Right lobe of liver (tissue), 6 donors: Measurements from ENCODE around the gene TLR9. TPM values are rescaled to one million over a fixed set of nuclear protein-coding genes. Genes with fewer than 3 reads are reported as not detected.
A peak's percentile ranks its signal among the peaks of the same experiment; 100 is the strongest.

ENCODE experiments used
- ATAC-seq, 4 donors: fragments of 200-7000 bp; cut with Tn5 transposase; one replicate each; pipeline ENCODE4 v1.9.1; 2020; ENCODE audit warnings: mild to moderate bottlenecking in 4 of 4, moderate library complexity in 4 of 4
- DNase-seq, 3 donors: peaks; one replicate each; pipeline ENCODE4 v3.0.0-alpha.2; 2020
- H3K27ac ChIP-seq, 3 donors: fragments of 200-600 bp; one replicate each; pipeline ENCODE4 v1.8.0; 2022
- H3K27me3 ChIP-seq, 2 donors: fragments of 200-600 bp; one replicate each; pipeline ENCODE4 v1.8.0; 2022
- H3K36me3 ChIP-seq, 4 donors: fragments of 200-600 bp; sonication (generic) in 1 of 4; one replicate each; pipeline versions ENCODE4 v1.5.1 to v1.8.0; 2017 to 2022; ENCODE audit warnings: control low read depth in 1 of 4
- H3K4me1 ChIP-seq, 4 donors: fragments of 200-600 bp; sonication (generic) in 1 of 4; one replicate each; pipeline versions ENCODE4 v1.5.1 to v1.8.0; 2017 to 2022; ENCODE audit warnings: control low read depth in 1 of 4
- H3K4me3 ChIP-seq, 3 donors: fragments of 200-600 bp; one replicate each; pipeline ENCODE4 v1.8.0; 2022
- H3K9me3 ChIP-seq, 4 donors: fragments of 200-600 bp; sonication (generic) in 1 of 4; one replicate each; pipeline versions ENCODE4 v1.5.1 to v1.8.0; 2017 to 2022; ENCODE audit warnings: control low read depth in 1 of 4
- POLR2A ChIP-seq: fragments of 450-650 bp; IDR thresholded peaks from one replicate; pipeline ENCODE4 v1.6.1; 2017; ENCODE audit warnings: antibody characterized with exemption, mild to moderate bottlenecking
- WGBS: methylation state at CpG from one replicate; pipeline ENCODE4 v1.1.6; 2018; ENCODE audit warnings: low coverage, low lambda C conversion rate; ENCODE audit not compliant: insufficient coverage; ENCODE audit errors: missing lambda C conversion rate; 5-methylcytosine and 5-hydroxymethylcytosine counted together
- intact Hi-C, 2 donors: fragments of 100-400 bp; cut with DNase I; formaldehyde crosslinking; loops; one replicate each; pipeline versions ENCODE4 v1.11.2 to v1.14.1; 2022
- total RNA-seq, 6 experiments: library from RNA; depleted of rRNA in 2 of 6; stranded (reverse); fragments of >200 nt in 2 of 6; fragmentation: NEBNext Ultra II Directional in 3 of 6; extraction: Animal tissue kit (Norgen Biotek cat#: 25700) in 3 of 6; gene quantifications; one replicate each; pipeline versions ENCODE4 v1.1.0 to v1.2.4, GENCODE V29; 2016 to 2023
- TF ChIP-seq, protein P1 (sequence below), 4 donors: fragments of 200-600 bp in 3 of 4; fragments of 450-650 bp in 1 of 4; IDR thresholded peaks; one replicate each; pipeline versions ENCODE4 v1.5.1 to v1.8.0; 2016 to 2022; ENCODE audit warnings: antibody characterized with exemption in 4 of 4, mild to moderate bottlenecking in 2 of 4
- donor health status: DM: no; HTN: yes; CAD: no.
- donor health status: DM: no; HTN: no; CAD: no.
- donor health status: DM: no; HTN: no; CAD: no.
- donor health status: DM: no; HTN: yes; CAD: no.
- donor health status: DM: no; HTN: yes; CAD: no.

TLR9 gene
- total RNA-seq, 6 experiments from 2014 or later, result 0.12 to 0.59 (median 0.24) TPM; not detected in 2

DNA sequence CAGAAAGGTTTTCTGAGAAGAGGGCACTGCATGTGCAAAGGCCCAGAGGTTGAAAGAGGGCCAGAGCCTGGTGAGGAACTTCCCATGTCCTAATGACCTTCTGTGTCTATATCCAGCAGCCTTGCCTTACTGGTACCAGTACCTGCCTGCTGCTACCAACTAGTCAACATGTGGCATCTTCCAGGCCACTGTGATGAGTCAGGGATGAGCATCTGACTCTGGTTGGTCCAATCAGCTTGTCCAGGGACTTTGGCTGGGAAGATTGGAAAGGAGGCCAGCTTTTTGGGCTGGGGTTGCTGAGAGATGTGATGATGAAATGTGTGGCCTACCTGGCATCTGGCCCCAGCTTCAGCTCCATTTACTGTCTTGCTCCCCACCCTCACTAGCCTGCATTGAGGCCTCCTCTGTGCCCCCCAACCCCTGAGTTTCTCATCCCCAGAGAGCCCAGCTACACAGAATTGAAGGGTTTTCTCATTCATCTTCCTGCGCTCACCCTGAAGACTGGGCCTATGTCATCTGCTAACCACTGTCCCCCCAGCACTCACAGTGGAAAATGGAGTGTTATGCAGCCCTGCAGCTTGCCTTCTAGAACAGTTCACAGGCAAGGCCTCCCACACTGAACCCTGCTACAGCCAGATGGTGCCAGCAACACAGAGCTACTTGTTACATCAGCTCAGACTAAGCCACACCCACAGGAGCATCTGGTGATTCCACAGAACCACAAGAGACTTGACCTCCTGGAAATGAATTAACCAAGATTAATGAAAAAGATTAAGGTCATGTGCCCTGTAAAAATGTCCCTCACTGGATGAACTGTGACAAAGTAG lies 14.8 kb upstream of the TLR9 start:
- peaks cover 0 to 35% (median 16%) of the 10 kb centered on the region in 4 donors for H3K4me1 ChIP-seq
- TF ChIP-seq, protein P1, sequence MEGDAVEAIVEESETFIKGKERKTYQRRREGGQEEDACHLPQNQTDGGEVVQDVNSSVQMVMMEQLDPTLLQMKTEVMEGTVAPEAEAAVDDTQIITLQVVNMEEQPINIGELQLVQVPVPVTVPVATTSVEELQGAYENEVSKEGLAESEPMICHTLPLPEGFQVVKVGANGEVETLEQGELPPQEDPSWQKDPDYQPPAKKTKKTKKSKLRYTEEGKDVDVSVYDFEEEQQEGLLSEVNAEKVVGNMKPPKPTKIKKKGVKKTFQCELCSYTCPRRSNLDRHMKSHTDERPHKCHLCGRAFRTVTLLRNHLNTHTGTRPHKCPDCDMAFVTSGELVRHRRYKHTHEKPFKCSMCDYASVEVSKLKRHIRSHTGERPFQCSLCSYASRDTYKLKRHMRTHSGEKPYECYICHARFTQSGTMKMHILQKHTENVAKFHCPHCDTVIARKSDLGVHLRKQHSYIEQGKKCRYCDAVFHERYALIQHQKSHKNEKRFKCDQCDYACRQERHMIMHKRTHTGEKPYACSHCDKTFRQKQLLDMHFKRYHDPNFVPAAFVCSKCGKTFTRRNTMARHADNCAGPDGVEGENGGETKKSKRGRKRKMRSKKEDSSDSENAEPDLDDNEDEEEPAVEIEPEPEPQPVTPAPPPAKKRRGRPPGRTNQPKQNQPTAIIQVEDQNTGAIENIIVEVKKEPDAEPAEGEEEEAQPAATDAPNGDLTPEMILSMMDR (IDR thresholded peaks at IDR 0.05), result peak in 1 of 4 donors; percentile 14
- no peak for TF ChIP-seq POLR2A
- ATAC-seq (peak; percentile 28 to 42 (median 41)), DNase-seq (peak; percentile 43 to 72 (median 68))
- no peaks in the 10 kb centered on the region for H3K27me3 ChIP-seq
- no peaks in the 10 kb centered on the region for H3K36me3 ChIP-seq
- no peak overlapping the region for H3K4me3 ChIP-seq
- WGBS, result no CpG with 5 or more reads among the region's 1 CpG
- H3K27ac ChIP-seq, result peak overlapping the region in 2 of 3 donors; percentile 83 to 94
- intact Hi-C loops, result no loop called here
- no peaks in the 10 kb centered on the region for H3K9me3 ChIP-seq

DNA sequence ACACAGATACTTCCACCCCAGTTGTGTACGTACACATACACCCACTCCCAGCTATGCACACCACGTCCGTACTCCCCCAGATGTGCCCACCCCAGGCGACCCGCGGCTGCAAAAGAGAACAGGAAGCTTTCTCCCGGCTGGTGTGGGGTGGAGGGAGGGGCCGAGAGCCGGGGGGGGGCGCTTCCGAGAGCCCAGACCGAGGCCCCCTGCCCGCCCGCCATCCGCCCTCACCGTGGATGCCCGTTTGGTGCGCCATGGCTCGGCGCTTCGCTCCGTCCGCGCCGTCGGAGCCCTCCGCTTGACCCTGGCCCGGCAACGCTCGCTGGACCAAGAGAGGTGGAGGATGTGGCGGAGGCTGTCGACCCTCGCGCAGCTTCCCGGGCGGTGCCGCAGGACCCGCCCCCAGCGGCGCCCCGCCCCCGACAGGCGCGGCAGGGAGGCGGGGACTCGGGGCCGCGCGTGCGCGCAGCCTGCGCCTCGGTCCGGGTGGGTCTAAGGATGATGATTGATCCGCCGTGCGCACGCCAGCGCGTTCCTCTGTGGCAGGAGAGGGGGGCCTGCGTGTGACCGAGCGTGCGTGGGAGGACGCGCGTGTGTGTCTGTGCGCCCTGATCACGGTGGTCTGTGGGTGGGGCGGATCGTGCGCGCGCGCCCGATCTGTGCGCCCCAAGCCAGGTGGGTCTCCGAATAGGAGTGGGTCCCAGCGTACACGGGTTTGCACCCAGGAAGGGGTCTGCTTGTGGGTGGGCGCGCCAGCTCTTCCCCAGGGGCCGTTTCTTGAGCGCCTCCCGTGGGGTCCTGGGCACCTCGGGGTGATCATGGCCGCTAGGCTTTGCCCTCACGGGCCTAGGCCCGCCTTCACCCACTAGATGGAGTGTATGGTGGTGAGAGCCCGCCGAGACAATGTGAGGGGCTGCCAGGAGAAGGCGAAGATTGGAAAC lies 13.6 kb upstream of the TLR9 start, which contains the start of gene TWF2:
TSS of gene TWF2 (minus strand) at position 398 of the 941 bp plus-strand sequence. CDS start at position 256, 142 bp downstream.
- WGBS, result 0% methylated on average over 20 of the region's 92 CpGs
- intact Hi-C loops, result loop anchor here in 1 of 2 donors (5.0 kb wide), 1 partner anchor 38 kb away; the partner anchor contains the start of gene WDR82
- no peaks in the 10 kb centered on the region for H3K27me3 ChIP-seq
- no peaks in the 10 kb centered on the region for H3K36me3 ChIP-seq
- H3K4me3 ChIP-seq, result peak within 1 kb of the TSS; percentile 82 to 94 (median 89)
- no peaks in the 10 kb centered on the region for H3K9me3 ChIP-seq
- DNase-seq (peak; percentile 77 to 85 (median 85)), ATAC-seq (peak; percentile 68 to 85 (median 78))
- TF ChIP-seq, protein P1 (IDR thresholded peaks at IDR 0.05), result peak; percentile 25 to 34 (median 30)
- peak; percentile 54 for TF ChIP-seq POLR2A
- peaks cover 0 to 41% (median 20%) of the 10 kb centered on the region in 4 donors for H3K4me1 ChIP-seq
- H3K27ac ChIP-seq, result peak within 1 kb of the TSS; percentile 78 to 94 (median 83)

DNA sequence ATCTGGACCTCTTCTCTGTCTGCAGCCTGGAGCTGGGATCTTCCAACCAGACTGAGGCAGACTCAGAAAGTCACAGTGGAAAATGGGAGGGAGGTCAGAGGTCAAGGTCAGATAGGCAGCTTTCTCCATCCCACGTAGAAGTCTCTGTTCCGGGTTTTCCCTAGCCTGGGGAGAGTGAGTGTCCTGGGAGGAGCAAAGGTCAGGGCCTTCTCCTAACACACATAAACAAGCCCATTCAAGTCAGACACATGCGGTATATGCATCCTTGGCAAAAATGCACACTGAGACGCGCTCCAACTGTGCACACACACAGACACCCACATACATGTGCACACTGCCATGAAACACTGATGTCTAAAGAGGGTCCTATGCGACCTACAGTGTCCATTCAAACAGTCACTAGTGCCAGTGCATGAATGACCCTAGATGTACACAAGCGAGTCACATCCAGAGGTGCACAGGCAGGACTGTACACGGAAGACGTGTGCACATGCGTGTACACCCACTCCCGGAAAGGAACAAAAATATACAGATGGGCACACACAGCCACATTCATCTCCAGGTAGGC lies 12.8 kb upstream of the TLR9 start:
- no peak for TF ChIP-seq POLR2A
- TF ChIP-seq, protein P1 (IDR thresholded peaks at IDR 0.05), result no peak
- DNase-seq (peak in 1 of 3 donors; percentile 32), ATAC-seq (peak; percentile 38 to 46 (median 42))
- Histone ChIP-seq H3K4me3 (peak overlapping the region; percentile 82 to 94 (median 89)), H3K9me3 (no peaks in the 10 kb centered on the region), H3K27me3 (no peaks in the 10 kb centered on the region), H3K27ac (peak overlapping the region; percentile 78 to 94 (median 83)), H3K4me1 (peaks cover 0 to 49% (median 24%) of the 10 kb centered on the region in 4 donors), H3K36me3 (no peaks in the 10 kb centered on the region)
- WGBS, result 1% methylated on average over 9 of the region's 11 CpGs
- intact Hi-C loops, result loop anchor here in 1 of 2 donors (5.0 kb wide), 1 partner anchor 39 kb away; the partner anchor contains the start of gene WDR82

DNA sequence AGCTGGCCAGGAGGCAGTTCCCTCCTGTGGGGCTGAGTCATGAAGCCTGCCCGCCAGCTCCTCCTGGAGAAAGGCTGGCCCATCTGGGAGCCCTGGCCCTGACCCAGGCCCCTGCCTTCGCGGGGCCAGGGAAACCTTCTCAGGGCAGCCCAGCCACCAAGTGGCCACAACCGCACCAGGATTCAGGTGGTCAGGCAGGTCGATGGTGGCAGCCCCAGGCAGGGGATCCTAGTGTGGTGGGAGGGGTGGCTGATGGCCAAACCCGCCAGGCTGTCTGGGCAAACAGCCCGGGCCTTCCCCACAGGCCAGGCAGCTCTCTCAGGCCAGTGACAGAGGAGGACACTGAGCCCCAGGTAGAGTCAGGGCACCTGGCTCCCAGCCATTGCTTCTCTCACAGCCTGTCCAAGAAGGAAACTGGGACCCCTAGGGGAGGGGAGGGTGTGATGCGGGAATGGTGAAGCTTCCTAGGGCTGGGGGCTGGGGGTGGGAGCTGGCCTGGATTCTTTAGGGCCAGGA lies 12.3 kb upstream of the TLR9 start:
- DNase-seq (peak; percentile 81 to 84 (median 82)), ATAC-seq (peak; percentile 37 to 62 (median 52))
- Histone ChIP-seq H3K36me3 (no peaks in the 10 kb centered on the region), H3K9me3 (no peaks in the 10 kb centered on the region), H3K27me3 (no peaks in the 10 kb centered on the region), H3K4me1 (peaks cover 0 to 55% (median 28%) of the 10 kb centered on the region in 4 donors), H3K27ac (peak overlapping the region; percentile 78 to 94 (median 83)), H3K4me3 (peak overlapping the region; percentile 82 to 94 (median 89))
- intact Hi-C loops, result loop anchor here in 1 of 2 donors (5.0 kb wide), 1 partner anchor 40 kb away; the partner anchor contains the start of gene WDR82
- WGBS, result 0% methylated on average over 4 of the region's 8 CpGs
- no peak for TF ChIP-seq POLR2A
- TF ChIP-seq, protein P1 (IDR thresholded peaks at IDR 0.05), result no peak
